Esophagus muscularis mucosa (tissue), 3 donors: ENCODE data around the gene INTS7.

Experiments
- POLR2A ChIP-seq: fragments of 450-650 bp; IDR thresholded peaks from one replicate; pipeline ENCODE4 v1.6.1; 2017; ENCODE audit warnings: antibody characterized with exemption, moderate library complexity, mild to moderate bottlenecking, low read depth
- POLR2AphosphoS5 ChIP-seq, 2 donors: sonication (generic); formaldehyde crosslinking; IDR thresholded peaks; one replicate each; pipeline ENCODE4 v1.6.1; 2017; ENCODE audit warnings: antibody characterized with exemption in 2 of 2
- TF ChIP-seq, protein P1 (sequence below), 3 experiments: fragments of 200-600 bp in 2 of 3; fragments of 450-650 bp in 1 of 3; sonication (generic) in 2 of 3; IDR thresholded peaks; one replicate each; pipeline ENCODE4 v1.5.1; 2017 to 2019; ENCODE audit warnings: antibody characterized with exemption in 3 of 3, mild to moderate bottlenecking in 2 of 3, moderate library complexity in 1 of 3

GRCh38 chr1:211942583-211942982, 92.8 kb downstream of the INTS7 start:
- TF ChIP-seq POLR2AphosphoS5 (IDR thresholded peaks at IDR 0.05) (no peak), POLR2A (no peak)
- TF ChIP-seq, protein P1, sequence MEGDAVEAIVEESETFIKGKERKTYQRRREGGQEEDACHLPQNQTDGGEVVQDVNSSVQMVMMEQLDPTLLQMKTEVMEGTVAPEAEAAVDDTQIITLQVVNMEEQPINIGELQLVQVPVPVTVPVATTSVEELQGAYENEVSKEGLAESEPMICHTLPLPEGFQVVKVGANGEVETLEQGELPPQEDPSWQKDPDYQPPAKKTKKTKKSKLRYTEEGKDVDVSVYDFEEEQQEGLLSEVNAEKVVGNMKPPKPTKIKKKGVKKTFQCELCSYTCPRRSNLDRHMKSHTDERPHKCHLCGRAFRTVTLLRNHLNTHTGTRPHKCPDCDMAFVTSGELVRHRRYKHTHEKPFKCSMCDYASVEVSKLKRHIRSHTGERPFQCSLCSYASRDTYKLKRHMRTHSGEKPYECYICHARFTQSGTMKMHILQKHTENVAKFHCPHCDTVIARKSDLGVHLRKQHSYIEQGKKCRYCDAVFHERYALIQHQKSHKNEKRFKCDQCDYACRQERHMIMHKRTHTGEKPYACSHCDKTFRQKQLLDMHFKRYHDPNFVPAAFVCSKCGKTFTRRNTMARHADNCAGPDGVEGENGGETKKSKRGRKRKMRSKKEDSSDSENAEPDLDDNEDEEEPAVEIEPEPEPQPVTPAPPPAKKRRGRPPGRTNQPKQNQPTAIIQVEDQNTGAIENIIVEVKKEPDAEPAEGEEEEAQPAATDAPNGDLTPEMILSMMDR (IDR thresholded peaks at IDR 0.05) = no peak
